B cell (primary cell): ENCODE results near the gene UBALD2.
"Not testable (repeated sequence)": the region's sequence is repeated elsewhere in the genome, so short reads cannot be mapped to it uniquely, and the experiment has no call there.

Source experiments
- CTCF ChIP-seq: fragments of 200-600 bp; IDR thresholded peaks from one replicate; pipeline ENCODE4 v1.8.0; 2022; ENCODE audit warnings: antibody characterized with exemption, mild to moderate bottlenecking
- EZH2 ChIP-seq: IDR thresholded peaks from 2 replicates; pipeline ENCODE4 v1.6.1; 2012; ENCODE audit warnings: borderline replicate concordance, low read depth, mild to moderate bottlenecking, moderate library complexity, low read length; ENCODE audit not compliant: insufficient read depth, poor library complexity, severe bottlenecking

GRCh38 chr17:76225373-76226086 is 39.6 kb upstream of the UBALD2 start:
- not testable (repeated sequence) for TF ChIP-seq CTCF, EZH2
